WTC11 (cell line): ENCODE results near the gene LY6G6C. TPM values are rescaled to one million over a fixed set of nuclear protein-coding genes. Genes with fewer than 3 reads are reported as not detected.
A peak's percentile ranks its signal among the peaks of the same experiment; 100 is the strongest.

ENCODE experiments used
- ATAC-seq: fragments of 200-7000 bp; cut with Tn5 transposase; 2 replicates; pipeline ENCODE4 v1.10.0; 2021; ENCODE audit warnings: mild to moderate bottlenecking, moderate library complexity
- CTCF ChIA-PET: fragments of 300-600 bp; sonication (Branson Sonifier 250); formaldehyde crosslinking; loops from one replicate; lab custom pipeline; 2021; ENCODE audit warnings: antibody characterized with exemption; lab: Charles Lee
- POLR2A ChIA-PET: fragments of 350-600 bp; sonication (Branson Sonifier 250); formaldehyde crosslinking; loops from one replicate; lab custom pipeline; 2021; ENCODE audit warnings: antibody characterized with exemption; lab: Charles Lee
- DNase-seq: peaks from one replicate; pipeline ENCODE4 v3.0.0; 2021; ENCODE audit warnings: low spot score
- H3K27ac Mint-ChIP-seq: 2 replicates; pipeline ENCODE4 v1.8.0; 2021; ENCODE audit warnings: mixed read lengths
- H3K27me3 Mint-ChIP-seq: 2 replicates; pipeline ENCODE4 v1.8.0; 2021; ENCODE audit warnings: low read depth, mild to moderate bottlenecking, moderate library complexity, mixed read lengths
- H3K36me3 Mint-ChIP-seq: 2 replicates; pipeline ENCODE4 v1.8.0; 2021; ENCODE audit warnings: mixed read lengths
- H3K4me1 Mint-ChIP-seq: 2 replicates; pipeline ENCODE4 v1.8.0; 2022; ENCODE audit warnings: mixed read lengths
- H3K4me3 Mint-ChIP-seq: 2 replicates; pipeline ENCODE4 v1.8.0; 2021; ENCODE audit warnings: mild to moderate bottlenecking, moderate library complexity, mixed read lengths
- H3K9me3 Mint-ChIP-seq: 2 replicates; pipeline ENCODE4 v1.8.0; 2021; ENCODE audit warnings: mixed read lengths
- ARID4B ChIP-seq: sonication (generic); formaldehyde crosslinking; IDR thresholded peaks from 2 replicates; pipeline ENCODE4 v1.8.0; 2023; ENCODE audit warnings: missing genetic modification reagents, mild to moderate bottlenecking, borderline replicate concordance
- CDX4 ChIP-seq: fragments of 250-450 bp; sonication (Bioruptor Pico); IDR thresholded peaks from 2 replicates; pipeline ENCODE4 v1.9.0; 2021; ENCODE audit warnings: moderate library complexity, mild to moderate bottlenecking, inconsistent platforms, borderline replicate concordance
- CTCF ChIP-seq: fragments of 200-600 bp; IDR thresholded peaks from 2 replicates; pipeline ENCODE4 v1.8.0; 2022; ENCODE audit warnings: antibody characterized with exemption
- E2F1 ChIP-seq: sonication (generic); formaldehyde crosslinking; IDR thresholded peaks from 2 replicates; pipeline ENCODE4 v1.8.0; 2022; ENCODE audit warnings: mild to moderate bottlenecking, missing genetic modification reagents
- ERG ChIP-seq: fragments of 250-450 bp; sonication (Bioruptor Pico); IDR thresholded peaks from 2 replicates; pipeline ENCODE4 v1.8.0; 2021; ENCODE audit warnings: mild to moderate bottlenecking
- ETV6 ChIP-seq: sonication (generic); formaldehyde crosslinking; IDR thresholded peaks from 2 replicates; pipeline ENCODE4 v1.8.1; 2022; ENCODE audit warnings: mild to moderate bottlenecking, missing genetic modification reagents
- GABPB1 ChIP-seq: sonication (generic); formaldehyde crosslinking; IDR thresholded peaks from 2 replicates; pipeline ENCODE4 v1.8.1; 2023; ENCODE audit warnings: mild to moderate bottlenecking, missing genetic modification reagents
- HMGA2 ChIP-seq: fragments of 250-450 bp; sonication (Bioruptor Pico); IDR thresholded peaks from 2 replicates; pipeline ENCODE4 v1.4.0; 2021; ENCODE audit warnings: mild to moderate bottlenecking, moderate library complexity
- KAT7 ChIP-seq: sonication (generic); formaldehyde crosslinking; IDR thresholded peaks from 2 replicates; pipeline ENCODE4 v1.8.1; 2023; ENCODE audit warnings: missing genetic modification reagents, mild to moderate bottlenecking, borderline replicate concordance
- MYBL2 ChIP-seq: sonication (generic); formaldehyde crosslinking; IDR thresholded peaks from 2 replicates; pipeline ENCODE4 v1.8.1; 2023; ENCODE audit warnings: mild to moderate bottlenecking, moderate library complexity, missing genetic modification reagents
- NFE2L1 ChIP-seq: sonication (generic); formaldehyde crosslinking; IDR thresholded peaks from 2 replicates; pipeline ENCODE4 v1.8.1; 2023; ENCODE audit warnings: missing genetic modification reagents
- SP1 ChIP-seq: sonication (generic); formaldehyde crosslinking; conservative IDR thresholded peaks from 2 replicates; pipeline ENCODE4 v1.8.1; 2022; ENCODE audit warnings: missing genetic modification reagents
- ZNF219 ChIP-seq: sonication (generic); formaldehyde crosslinking; IDR thresholded peaks from 2 replicates; pipeline ENCODE4 v1.8.0; 2023; ENCODE audit warnings: missing genetic modification reagents, mild to moderate bottlenecking, borderline replicate concordance
- ZNF281 ChIP-seq: sonication (generic); formaldehyde crosslinking; IDR thresholded peaks from 2 replicates; pipeline ENCODE4 v1.8.0; 2023; ENCODE audit warnings: mild to moderate bottlenecking, missing genetic modification reagents
- total RNA-seq: library from RNA; stranded (reverse); gene quantifications from 3 replicates; pipeline ENCODE4 v1.2.3, GENCODE V29; 2021

LY6G6C gene
- total RNA-seq, 1 experiment from 2014 or later, result 0.35 TPM

GRCh38 chr6:31736021-31736767 is 14.6 kb upstream of the LY6G6C start, which contains the start of gene CLIC1:
TSS of gene CLIC1 (minus strand) at chr6:31736530. CDS start at chr6:31736300, 230 bp downstream.
- peaks cover 25% of the 10 kb centered on the region for H3K36me3 Mint-ChIP-seq
- TF ChIP-seq NFE2L1 (CRISPR knock-in tag) (peak; percentile 94), ETV6 (CRISPR knock-in tag) (0 out of 2 replicates have a peak, but pooled peaks have one; percentile 1), MYBL2 (0 out of 2 replicates have a peak, but pooled peaks have one; percentile 33), SP1 (peak; percentile 69), ZNF219 (CRISPR knock-in tag) (no peak), GABPB1 (CRISPR knock-in tag) (peak; percentile 71)
- no peaks in the 10 kb centered on the region; the same call in 1 of the 2 replicates for H3K27me3 Mint-ChIP-seq
- DNase-seq (peak; percentile 81), ATAC-seq (peak; percentile 26)
- peaks cover 41% of the 10 kb centered on the region for H3K4me1 Mint-ChIP-seq
- H3K9me3 Mint-ChIP-seq, result no peaks in the 10 kb centered on the region
- CTCF ChIA-PET, result interaction anchor here (0.6 to 7.1 kb wide), 13 partner anchors 12 to 216 kb away, joined by 3 to 62 read pairs (median 4); partner anchors contain the start of genes C6orf47, LSM2 and LY6G5C
- H3K4me3 Mint-ChIP-seq, result peak within 1 kb of the TSS; percentile 93
- POLR2A ChIA-PET, result interaction anchor here (1.0 to 2.5 kb wide), 5 partner anchors 17 to 91 kb away, joined by 3 to 7 read pairs (median 4); partner anchors contain the start of genes BAG6 and HSPA1B
- peak within 1 kb of the TSS; percentile 90 for H3K27ac Mint-ChIP-seq

GRCh38 chr6:31734821-31735406 is 13.4 kb upstream of the LY6G6C start:
- peaks cover 43% of the 10 kb centered on the region for H3K4me1 Mint-ChIP-seq
- H3K27ac Mint-ChIP-seq, result peak overlapping the region; percentile 32
- H3K36me3 Mint-ChIP-seq, result peaks cover 27% of the 10 kb centered on the region
- ATAC-seq (peak; percentile 31), DNase-seq (no peak)
- ChIA-PET POLR2A (interaction anchor here (0.6 to 2.5 kb wide), 5 partner anchors 21 to 158 kb away, joined by 3 to 7 read pairs (median 3); partner anchors contain the start of genes BAG6 and HSPA1B), CTCF (interaction anchor here (0.6 to 7.1 kb wide), 11 partner anchors 32 to 1315 kb away, joined by 3 to 62 read pairs (median 4); partner anchors contain the start of genes ABHD16A, LSM2 and LY6G5C)
- H3K4me3 Mint-ChIP-seq, result peak overlapping the region; percentile 93
- no peaks in the 10 kb centered on the region; the same call in 1 of the 2 replicates for H3K27me3 Mint-ChIP-seq
- no peaks in the 10 kb centered on the region for H3K9me3 Mint-ChIP-seq
- TF ChIP-seq KAT7 (CRISPR knock-in tag), result no peak
- TF ChIP-seq ARID4B (CRISPR knock-in tag), result peak; percentile 59; the same call in 1 of the 2 replicates
- peak; percentile 94; the same call in 1 of the 2 replicates for TF ChIP-seq ZNF281
- TF ChIP-seq CDX4, result no peak
- TF ChIP-seq E2F1 (CRISPR knock-in tag), result no peak
- 0 out of 2 replicates have a peak, but pooled peaks have one; percentile 9 for TF ChIP-seq GABPB1 (CRISPR knock-in tag)
- no peak for TF ChIP-seq CTCF
- TF ChIP-seq ERG, result no peak
- no peak for TF ChIP-seq ETV6 (CRISPR knock-in tag)
- TF ChIP-seq HMGA2 (CRISPR knock-in tag), result no peak
